HEK293T (cell line): ENCODE results near the gene TMEM97.
"Not testable (repeated sequence)": the region's sequence is repeated elsewhere in the genome, so short reads cannot be mapped to it uniquely, and the experiment has no call there.

ENCODE experiments used
- CTCF ChIA-PET: fragments of 350-600 bp; formaldehyde crosslinking; extraction: SDS; loops from one replicate; lab custom pipeline; 2021; ENCODE audit warnings: antibody characterized with exemption, inconsistent platforms; lab: Yijun Ruan, JAX
- POLR2A ChIA-PET: fragments of 350-600 bp; formaldehyde crosslinking; extraction: SDS; loops from one replicate; lab custom pipeline; 2020; ENCODE audit warnings: antibody characterized with exemption, inconsistent platforms; lab: Yijun Ruan, JAX
- DNase-seq: peaks from one replicate; pipeline ENCODE4 v3.0.0; 2012; ENCODE audit warnings: mixed read lengths; ENCODE audit errors: extremely low spot score
- ARNT ChIP-seq: fragments of 450-650 bp; IDR thresholded peaks from 2 replicates; pipeline ENCODE4 v1.6.1; 2017; ENCODE audit warnings: mild to moderate bottlenecking
- BHLHE40 ChIP-seq: fragments of 450-650 bp; IDR thresholded peaks from 2 replicates; pipeline ENCODE4 v1.6.1; 2016; ENCODE audit warnings: mild to moderate bottlenecking, moderate library complexity, borderline replicate concordance
- CTBP1 ChIP-seq: fragments of 450-650 bp; IDR thresholded peaks from 2 replicates; pipeline ENCODE4 v1.6.1; 2016; ENCODE audit warnings: borderline replicate concordance
- ELF4 ChIP-seq: fragments of 450-650 bp; IDR thresholded peaks from 2 replicates; pipeline ENCODE4 v1.6.1; 2017; ENCODE audit warnings: antibody characterized with exemption
- FOXA1 ChIP-seq: fragments of 450-650 bp; IDR thresholded peaks from 2 replicates; pipeline ENCODE4 v1.6.1; 2016; ENCODE audit warnings: mild to moderate bottlenecking
- FOXK2 ChIP-seq: fragments of 450-650 bp; IDR thresholded peaks from 2 replicates; pipeline ENCODE4 v1.6.1; 2016; ENCODE audit warnings: mild to moderate bottlenecking
- FOXM1 ChIP-seq: fragments of 450-650 bp; IDR thresholded peaks from 2 replicates; pipeline ENCODE4 v1.6.1; 2017; ENCODE audit warnings: mild to moderate bottlenecking, borderline replicate concordance
- HDGF ChIP-seq: fragments of 450-650 bp; IDR thresholded peaks from 2 replicates; pipeline ENCODE4 v1.6.1; 2017; ENCODE audit warnings: antibody characterized with exemption, borderline replicate concordance
- L3MBTL2 ChIP-seq: fragments of 450-650 bp; conservative IDR thresholded peaks from 2 replicates; pipeline ENCODE4 v1.6.1; 2016; ENCODE audit warnings: mild to moderate bottlenecking
- LEF1 ChIP-seq: fragments of 450-650 bp; IDR thresholded peaks from 2 replicates; pipeline ENCODE4 v1.6.1; 2017; ENCODE audit warnings: mild to moderate bottlenecking, borderline replicate concordance
- NFRKB ChIP-seq: fragments of 450-650 bp; IDR thresholded peaks from 2 replicates; pipeline ENCODE4 v1.6.1; 2016; ENCODE audit warnings: mild to moderate bottlenecking, moderate library complexity
- SP1 ChIP-seq: fragments of 450-650 bp; IDR thresholded peaks from 2 replicates; pipeline ENCODE4 v1.6.1; 2017
- SUZ12 ChIP-seq: fragments of 450-650 bp; IDR thresholded peaks from 2 replicates; pipeline ENCODE4 v1.6.1; 2016; ENCODE audit warnings: mild to moderate bottlenecking
- TARDBP ChIP-seq: fragments of 450-650 bp; IDR thresholded peaks from 2 replicates; pipeline ENCODE4 v1.6.1; 2016
- ZNF384 ChIP-seq: fragments of 450-650 bp; IDR thresholded peaks from 2 replicates; pipeline ENCODE4 v1.6.1; 2016
- TF ChIP-seq, protein P1 (sequence below): fragments of 450-650 bp; IDR thresholded peaks from 2 replicates; pipeline ENCODE4 v1.6.1; 2016

TMEM97 gene

DNA sequence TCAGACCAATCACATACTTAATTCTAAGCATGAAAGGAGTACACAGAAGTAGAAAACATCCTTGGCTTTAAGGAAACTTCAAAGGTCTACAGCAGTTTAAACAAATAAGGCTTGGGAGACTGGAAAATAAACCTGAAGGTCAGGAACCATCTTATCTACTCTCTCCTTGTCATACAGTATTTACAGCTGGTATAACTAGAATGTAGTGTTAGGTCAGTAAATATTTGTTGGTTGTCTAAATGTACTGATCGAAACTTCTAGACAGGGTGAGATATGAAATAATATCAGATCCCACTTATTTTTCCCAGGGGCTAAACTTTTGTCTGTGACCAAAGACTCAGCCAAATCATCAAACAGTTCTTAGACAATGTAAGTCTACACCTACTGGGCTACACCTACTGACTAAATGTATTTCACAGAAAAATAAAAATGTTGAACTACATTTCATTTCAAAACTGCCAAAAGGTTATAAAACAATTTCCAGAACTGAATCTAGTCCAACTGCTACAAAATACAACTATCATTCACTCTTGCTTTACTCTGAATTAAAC lies 27.1 kb upstream of the TMEM97 start:
- ChIA-PET POLR2A (no interaction called here), CTCF (no interaction called here)
- TF ChIP-seq FOXA1, result no peak
- TF ChIP-seq BHLHE40, result no peak
- TF ChIP-seq ZNF384, result no peak
- TF ChIP-seq ELF4, result no peak
- no peak for TF ChIP-seq L3MBTL2
- TF ChIP-seq TARDBP, result no peak
- TF ChIP-seq FOXM1, result no peak
- no peak for TF ChIP-seq SUZ12
- TF ChIP-seq SP1, result no peak
- TF ChIP-seq ARNT, result no peak
- no peak for DNase-seq

DNA sequence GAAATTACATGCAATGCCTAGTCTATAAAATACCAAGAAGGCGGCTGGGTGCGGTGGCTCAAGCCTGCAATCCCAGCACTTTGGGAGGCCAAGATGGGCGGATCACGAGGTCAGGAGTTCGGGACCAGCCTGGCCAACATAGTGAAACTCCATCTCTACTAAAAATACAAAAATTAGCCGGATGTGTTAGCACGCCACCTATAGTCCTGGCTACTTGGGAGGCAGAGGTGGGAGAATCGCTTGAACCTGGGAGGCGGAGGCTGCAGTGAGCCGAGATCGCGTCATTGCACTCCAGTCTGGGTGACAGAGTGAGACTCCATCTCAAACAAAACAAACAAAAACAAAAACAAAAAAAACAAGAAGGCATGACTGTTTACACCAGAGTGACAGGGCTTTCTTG lies 26.1 kb upstream of the TMEM97 start:
- CTCF ChIA-PET, DNase-seq, POLR2A ChIA-PET: not testable (repeated sequence)

DNA sequence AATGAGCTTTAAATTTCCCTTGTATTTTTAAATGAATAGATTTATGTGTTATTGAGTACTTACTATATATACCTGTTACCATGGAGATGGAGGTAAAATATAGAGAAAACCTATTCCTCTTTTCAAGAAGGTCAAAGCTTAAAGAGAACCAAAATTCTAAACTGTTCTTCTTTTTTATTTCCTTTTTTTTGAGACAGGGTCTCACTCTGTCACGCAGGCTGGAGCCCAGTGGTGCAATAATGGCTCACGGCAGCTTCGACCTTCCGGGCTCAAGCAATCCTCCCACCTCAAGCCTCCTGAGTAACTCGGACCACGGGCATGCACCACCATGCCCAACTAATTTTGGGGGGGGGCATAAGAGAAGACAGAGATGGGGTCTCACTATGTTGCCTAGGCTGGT lies 25.0 kb upstream of the TMEM97 start:
- POLR2A ChIA-PET, result no interaction called here
- TF ChIP-seq FOXK2 (no peak), FOXM1 (no peak)
- CTCF ChIA-PET, result no interaction called here
- no peak for DNase-seq

DNA sequence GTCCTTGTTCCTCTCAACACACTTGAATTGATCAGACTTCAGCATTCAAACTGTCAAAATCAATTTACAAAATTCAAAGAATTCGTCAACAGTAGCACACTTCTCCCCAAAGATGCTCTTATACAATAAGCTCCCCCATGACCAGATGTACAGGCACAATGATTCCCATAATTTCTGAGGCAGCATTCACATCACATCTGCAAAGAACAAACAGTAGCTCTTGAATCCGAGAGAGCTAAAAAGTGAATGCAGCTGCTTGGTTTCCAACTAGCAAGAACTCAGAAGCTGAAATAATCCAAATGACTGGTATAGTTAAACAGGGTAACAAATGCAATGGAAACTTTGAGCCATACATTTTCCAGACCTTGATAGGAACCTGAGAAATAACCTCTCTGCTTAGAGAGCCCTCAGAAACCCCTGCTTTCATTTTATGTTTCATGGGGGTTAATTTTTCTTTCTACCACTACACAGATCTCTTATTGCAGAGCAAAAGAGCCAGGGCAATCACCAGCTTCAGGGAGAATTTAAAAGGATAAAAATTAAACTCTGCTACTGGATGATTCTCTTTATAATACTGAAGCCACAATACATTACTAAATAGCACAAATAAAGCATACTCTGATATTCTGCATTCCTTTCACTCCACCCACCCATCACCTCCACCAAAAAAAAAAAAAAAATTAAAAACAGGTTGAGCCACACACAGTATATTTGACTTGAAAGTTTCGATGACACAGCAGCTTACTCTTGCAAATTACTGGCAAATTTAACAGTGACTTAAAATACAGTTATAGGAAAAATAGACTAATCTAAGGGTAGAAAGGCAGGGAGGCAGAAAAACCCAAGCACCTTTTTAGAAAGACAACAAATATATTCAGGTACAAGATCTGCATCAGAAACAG lies 23.1 kb upstream of the TMEM97 start:
- POLR2A ChIA-PET, result no interaction called here
- TF ChIP-seq FOXK2, result no peak
- TF ChIP-seq FOXM1, result no peak
- no peak for TF ChIP-seq TARDBP
- no peak for TF ChIP-seq SUZ12
- TF ChIP-seq NFRKB, result no peak
- DNase-seq, result no peak
- CTCF ChIA-PET, result interaction anchor here (0.7 to 1.3 kb wide), 2 partner anchors 17 to 18 kb away, joined by 3 to 4 read pairs; no protein-coding TSS in a partner anchor

DNA sequence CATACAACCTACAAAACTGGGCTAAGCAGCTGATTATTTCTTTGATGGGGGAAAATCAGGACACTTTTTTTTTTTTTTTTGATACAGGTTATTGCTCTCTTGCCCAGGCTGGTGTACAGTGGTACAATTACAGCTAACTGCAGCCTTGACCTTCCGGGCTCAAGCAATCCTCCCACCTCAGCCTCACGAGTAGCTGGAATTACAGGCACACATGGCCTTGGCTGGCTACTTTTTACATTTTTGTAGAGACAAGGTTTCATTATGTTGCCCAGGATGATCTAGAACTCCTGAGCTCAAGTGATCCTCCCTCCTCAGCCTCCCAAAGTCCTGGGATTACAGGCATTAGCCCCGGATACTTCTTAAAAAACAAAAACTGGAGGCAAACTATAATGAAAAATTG lies 20.6 kb upstream of the TMEM97 start:
- ChIA-PET CTCF (no interaction called here), POLR2A (no interaction called here)
- no peak for DNase-seq

DNA sequence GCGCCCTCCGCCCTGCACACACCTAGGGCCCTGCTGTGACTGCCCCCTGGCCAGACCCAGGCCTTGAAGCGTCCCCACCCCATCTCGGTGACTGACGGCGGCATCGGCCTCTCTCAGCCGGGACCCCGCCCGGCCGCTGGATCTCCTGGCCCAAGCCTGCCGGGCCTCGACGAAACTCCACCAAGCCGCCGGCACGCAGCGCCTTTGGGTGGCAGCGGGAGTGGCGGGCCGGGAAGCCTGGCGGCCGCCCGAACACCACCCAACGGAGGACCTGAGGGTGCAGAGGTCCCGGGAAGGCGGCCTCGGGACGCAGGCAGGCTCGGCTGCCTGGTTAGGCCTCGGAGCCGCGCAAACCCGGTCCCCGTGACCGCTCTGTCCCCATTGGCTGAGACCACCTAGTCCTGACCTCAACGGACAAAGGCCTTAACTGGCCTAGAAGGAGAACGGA lies 12.0 kb upstream of the TMEM97 start:
- TF ChIP-seq FOXK2 (no peak), SUZ12 (no peak), TARDBP (no peak), BHLHE40 (no peak)
- ChIA-PET POLR2A (no interaction called here), CTCF (no interaction called here)
- no peak for DNase-seq

More for the DNA sequence above, 20.6 kb upstream of the TMEM97 start:
- no peak for TF ChIP-seq SUZ12
- TF ChIP-seq HDGF, result no peak
- TF ChIP-seq NFRKB, result no peak
- no peak for TF ChIP-seq BHLHE40
- no peak for TF ChIP-seq FOXM1
- TF ChIP-seq CTBP1, result no peak
- TF ChIP-seq ZNF384, result no peak
- no peak for TF ChIP-seq ARNT
- no peak for TF ChIP-seq FOXK2
- TF ChIP-seq L3MBTL2, result no peak
- no peak for TF ChIP-seq TARDBP

DNA sequence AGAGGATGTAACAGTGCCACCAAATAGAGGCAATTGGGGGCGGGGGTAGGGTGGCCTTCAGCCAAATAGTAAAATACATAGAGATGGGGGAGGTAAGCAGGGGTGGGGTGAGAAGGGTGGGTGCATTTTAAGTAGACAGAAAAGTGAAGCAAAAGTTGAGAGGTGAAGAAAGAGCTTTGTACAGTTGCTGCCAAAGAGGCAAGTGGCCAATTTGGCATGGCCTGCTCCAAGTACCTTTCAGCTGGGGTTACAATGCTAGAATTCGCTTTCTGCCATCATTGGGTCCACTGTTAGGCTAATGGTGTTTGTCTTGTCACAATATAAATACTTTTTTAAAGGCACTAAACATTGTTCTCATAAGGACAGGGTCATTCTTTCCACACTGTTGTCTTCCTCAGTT lies 5.2 kb upstream of the TMEM97 start:
- ChIA-PET CTCF (no interaction called here), POLR2A (no interaction called here)
- TF ChIP-seq FOXM1, result no peak
- no peak for TF ChIP-seq LEF1
- no peak for TF ChIP-seq ELF4
- TF ChIP-seq L3MBTL2, result no peak
- no peak for TF ChIP-seq BHLHE40
- TF ChIP-seq ZNF384, result no peak
- no peak for TF ChIP-seq ARNT
- TF ChIP-seq, protein P1, sequence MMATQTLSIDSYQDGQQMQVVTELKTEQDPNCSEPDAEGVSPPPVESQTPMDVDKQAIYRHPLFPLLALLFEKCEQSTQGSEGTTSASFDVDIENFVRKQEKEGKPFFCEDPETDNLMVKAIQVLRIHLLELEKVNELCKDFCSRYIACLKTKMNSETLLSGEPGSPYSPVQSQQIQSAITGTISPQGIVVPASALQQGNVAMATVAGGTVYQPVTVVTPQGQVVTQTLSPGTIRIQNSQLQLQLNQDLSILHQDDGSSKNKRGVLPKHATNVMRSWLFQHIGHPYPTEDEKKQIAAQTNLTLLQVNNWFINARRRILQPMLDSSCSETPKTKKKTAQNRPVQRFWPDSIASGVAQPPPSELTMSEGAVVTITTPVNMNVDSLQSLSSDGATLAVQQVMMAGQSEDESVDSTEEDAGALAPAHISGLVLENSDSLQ, result no peak
- no peak for TF ChIP-seq SP1
- no peak for TF ChIP-seq FOXK2
- TF ChIP-seq NFRKB, result no peak
- no peak for TF ChIP-seq SUZ12
- TF ChIP-seq FOXA1, result no peak
- no peak for TF ChIP-seq CTBP1
- no peak for TF ChIP-seq HDGF
- no peak for TF ChIP-seq TARDBP
- DNase-seq, result no peak
